Activated naive CD4-positive, alpha-beta T cell treated with anti-CD3 and anti-CD28 coated beads, Interleukin-2, amount 50 U/mL, for 72 hours (primary cell): Measurements from ENCODE around the gene TNFSF12. TPM values are rescaled to one million over a fixed set of nuclear protein-coding genes. Genes with fewer than 3 reads are reported as not detected.

ENCODE experiments used
- ATAC-seq, 2 donors: fragments of 150-1000 bp; cut with Tn5 transposase; 2 replicates each; pipeline ENCODE4 v1.10.0; 2021; ENCODE audit warnings: mild to moderate bottlenecking in 2 of 2, moderate library complexity in 2 of 2
- DNase-seq, 2 donors: peaks; one replicate each; pipeline ENCODE4 v3.0.0; 2021 to 2022; ENCODE audit warnings: low spot score in 2 of 2
- H3K27ac Mint-ChIP-seq, 2 donors: one replicate each; pipeline ENCODE4 v1.8.0; 2022; ENCODE audit warnings: mild to moderate bottlenecking in 2 of 2, mixed read lengths in 2 of 2
- H3K36me3 Mint-ChIP-seq, 2 donors: one replicate each; pipeline ENCODE4 v1.8.0; 2022; ENCODE audit warnings: mixed read lengths in 2 of 2
- H3K9me3 Mint-ChIP-seq, 2 donors: one replicate each; pipeline ENCODE4 v1.8.0; 2022; ENCODE audit warnings: mixed read lengths in 2 of 2
- total RNA-seq, 2 donors: library from RNA; stranded (reverse); gene quantifications; one replicate each; pipeline ENCODE4 v1.2.3, GENCODE V29; 2022

Gene TNFSF12
- total RNA-seq, 2 donors from 2014 or later: 16.4 to 18.9 TPM

DNA sequence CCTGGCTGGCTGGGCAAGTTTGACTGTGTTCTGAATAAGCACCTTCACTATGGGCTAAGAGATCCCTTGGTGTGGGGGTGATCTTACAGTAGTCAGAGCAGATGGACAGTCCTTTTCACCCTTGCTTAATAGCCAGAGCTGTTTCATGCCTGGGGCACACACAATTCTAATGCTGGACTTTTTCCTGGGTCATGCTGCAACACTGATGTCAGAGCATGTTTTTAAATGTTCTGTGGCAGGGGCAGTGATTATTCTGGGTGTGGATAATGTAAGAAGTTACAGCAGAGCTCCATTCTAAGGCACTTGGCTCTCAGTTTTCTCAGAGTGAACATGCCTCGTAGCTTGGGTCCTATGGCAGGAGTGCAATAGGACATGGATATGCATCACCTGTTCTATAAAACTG lies 26.6 kb downstream of the TNFSF12 start:
- peaks cover 61 to 78% of the 10 kb centered on the region in 2 donors for H3K36me3 Mint-ChIP-seq
- ATAC-seq: no peak
- no peak for DNase-seq
- peak overlapping the region; percentile 98 to 100 for H3K27ac Mint-ChIP-seq
- no peaks in the 10 kb centered on the region for H3K9me3 Mint-ChIP-seq

DNA sequence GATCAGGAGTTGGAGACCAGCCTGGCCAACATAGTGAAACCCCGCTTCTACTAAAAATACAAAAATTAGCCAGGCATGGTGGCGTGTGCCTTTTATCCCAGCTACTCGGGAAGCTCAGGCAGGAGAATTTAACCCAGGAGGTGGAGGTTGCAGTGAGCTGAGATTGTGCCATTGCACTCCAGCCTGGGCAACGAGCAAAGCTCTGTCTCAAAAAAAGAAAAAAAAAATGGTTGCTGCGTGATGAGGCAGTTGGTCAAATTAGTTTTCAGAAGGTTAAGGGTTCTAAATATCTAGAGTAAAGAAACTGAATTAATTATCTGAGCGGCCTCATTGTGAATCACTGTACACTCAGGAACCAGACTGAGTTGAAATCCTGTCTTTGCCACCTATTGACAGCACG lies 27.1 kb downstream of the TNFSF12 start:
- Mint-ChIP-seq H3K27ac (peak overlapping the region; percentile 98 to 100), H3K9me3 (no peaks in the 10 kb centered on the region), H3K36me3 (peaks cover 60 to 82% of the 10 kb centered on the region in 2 donors)
- ATAC-seq (no peak), DNase-seq (no peak)

DNA sequence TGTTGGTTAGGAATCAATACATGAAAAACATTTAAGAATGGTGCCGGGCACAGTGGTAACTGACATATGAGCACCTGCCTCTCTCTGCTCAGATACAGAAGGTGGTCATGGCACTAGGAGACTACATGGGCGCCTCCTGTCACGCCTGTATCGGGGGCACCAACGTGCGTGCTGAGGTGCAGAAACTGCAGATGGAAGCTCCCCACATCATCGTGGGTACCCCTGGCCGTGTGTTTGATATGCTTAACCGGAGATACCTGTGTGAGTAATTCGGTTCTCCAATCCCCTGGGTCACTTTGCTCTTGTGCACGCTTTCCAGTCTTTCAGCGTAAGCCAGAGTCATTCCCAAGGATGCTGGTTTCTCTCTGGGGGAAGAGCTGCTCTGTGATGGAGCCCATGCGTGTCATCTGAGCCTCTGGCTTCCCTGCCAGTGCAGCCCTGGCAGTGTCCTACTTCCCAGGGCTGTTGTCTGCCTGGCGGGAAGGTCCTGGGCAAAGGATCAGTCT lies 27.6 kb downstream of the TNFSF12 start:
- Mint-ChIP-seq H3K9me3 (no peaks in the 10 kb centered on the region), H3K27ac (peak overlapping the region; percentile 98 to 100), H3K36me3 (peaks cover 56 to 87% of the 10 kb centered on the region in 2 donors)
- DNase-seq: no peak
- ATAC-seq: no peak

DNA sequence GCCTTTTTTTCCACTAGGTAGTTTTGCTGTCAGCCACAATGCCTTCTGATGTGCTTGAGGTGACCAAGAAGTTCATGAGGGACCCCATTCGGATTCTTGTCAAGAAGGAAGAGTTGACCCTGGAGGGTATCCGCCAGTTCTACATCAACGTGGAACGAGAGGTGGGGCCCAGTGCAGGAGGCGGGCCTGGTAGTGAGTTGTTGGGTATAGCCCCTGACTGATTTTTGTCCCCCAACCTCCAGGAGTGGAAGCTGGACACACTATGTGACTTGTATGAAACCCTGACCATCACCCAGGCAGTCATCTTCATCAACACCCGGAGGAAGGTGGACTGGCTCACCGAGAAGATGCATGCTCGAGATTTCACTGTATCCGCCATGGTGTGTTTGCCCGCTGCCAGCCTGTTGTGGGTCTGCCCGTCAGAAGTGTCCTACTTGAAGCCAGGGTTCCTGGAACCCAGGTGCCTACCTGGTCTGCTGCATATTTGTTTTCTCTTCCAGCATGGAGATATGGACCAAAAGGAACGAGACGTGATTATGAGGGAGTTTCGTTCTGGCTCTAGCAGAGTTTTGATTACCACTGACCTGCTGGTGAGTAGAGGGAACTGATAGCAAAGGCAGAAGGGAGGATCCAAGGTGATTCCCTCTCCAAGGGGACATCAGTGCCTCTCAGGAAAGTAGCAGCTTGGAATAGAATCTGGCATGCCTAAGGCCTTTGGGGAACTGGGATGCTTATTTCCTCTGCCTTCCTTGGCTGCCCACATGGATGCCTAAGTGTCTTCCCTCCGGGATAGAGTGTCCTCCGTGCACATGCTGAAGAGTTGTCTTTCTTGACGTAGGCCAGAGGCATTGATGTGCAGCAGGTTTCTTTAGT lies 28.7 kb downstream of the TNFSF12 start:
- no peaks in the 10 kb centered on the region for H3K9me3 Mint-ChIP-seq
- no peak for DNase-seq
- H3K27ac Mint-ChIP-seq: peak overlapping the region; percentile 98 to 100
- ATAC-seq: no peak
- peaks cover 54 to 86% of the 10 kb centered on the region in 2 donors for H3K36me3 Mint-ChIP-seq

DNA sequence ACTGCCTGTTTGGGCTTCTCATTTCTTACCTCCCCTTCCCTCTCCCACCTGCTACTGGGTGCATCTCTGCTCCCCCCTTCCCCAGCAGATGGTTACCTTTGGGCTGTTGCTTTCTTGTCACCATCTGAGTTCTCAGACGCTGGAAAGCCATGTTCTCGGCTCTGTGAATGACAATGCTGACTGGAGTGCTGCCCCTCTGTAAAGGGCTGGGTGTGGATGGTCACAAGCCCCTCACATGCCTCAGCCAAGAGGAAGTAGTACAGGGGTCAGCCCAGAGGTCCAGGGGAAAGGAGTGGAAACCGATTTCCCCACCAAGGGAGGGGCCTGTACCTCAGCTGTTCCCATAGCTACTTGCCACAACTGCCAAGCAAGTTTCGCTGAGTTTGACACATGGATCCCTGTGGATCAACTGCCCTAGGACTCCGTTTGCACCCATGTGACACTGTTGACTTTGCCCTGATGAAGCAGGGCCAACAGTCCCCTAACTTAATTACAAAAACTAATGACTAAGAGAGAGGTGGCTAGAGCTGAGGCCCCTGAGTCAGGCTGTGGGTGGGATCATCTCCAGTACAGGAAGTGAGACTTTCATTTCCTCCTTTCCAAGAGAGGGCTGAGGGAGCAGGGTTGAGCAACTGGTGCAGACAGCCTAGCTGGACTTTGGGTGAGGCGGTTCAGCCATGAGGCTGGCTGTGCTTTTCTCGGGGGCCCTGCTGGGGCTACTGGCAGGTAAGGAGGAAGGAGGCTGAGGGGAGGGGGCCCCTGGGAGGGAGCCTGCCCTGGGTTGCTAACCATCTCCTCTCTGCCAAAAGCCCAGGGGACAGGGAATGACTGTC lies 30.4 kb downstream of the TNFSF12 start, which contains the start of gene CD68:
Gene CD68, plus strand, starts transcription at position 638 of the 833 bp plus-strand sequence. Its CDS starts 40 bp downstream, at position 678.
- Mint-ChIP-seq H3K9me3 (no peaks in the 10 kb centered on the region), H3K36me3 (peaks cover 49 to 73% of the 10 kb centered on the region in 2 donors)
- peak; percentile 65 to 77 for DNase-seq

DNA sequence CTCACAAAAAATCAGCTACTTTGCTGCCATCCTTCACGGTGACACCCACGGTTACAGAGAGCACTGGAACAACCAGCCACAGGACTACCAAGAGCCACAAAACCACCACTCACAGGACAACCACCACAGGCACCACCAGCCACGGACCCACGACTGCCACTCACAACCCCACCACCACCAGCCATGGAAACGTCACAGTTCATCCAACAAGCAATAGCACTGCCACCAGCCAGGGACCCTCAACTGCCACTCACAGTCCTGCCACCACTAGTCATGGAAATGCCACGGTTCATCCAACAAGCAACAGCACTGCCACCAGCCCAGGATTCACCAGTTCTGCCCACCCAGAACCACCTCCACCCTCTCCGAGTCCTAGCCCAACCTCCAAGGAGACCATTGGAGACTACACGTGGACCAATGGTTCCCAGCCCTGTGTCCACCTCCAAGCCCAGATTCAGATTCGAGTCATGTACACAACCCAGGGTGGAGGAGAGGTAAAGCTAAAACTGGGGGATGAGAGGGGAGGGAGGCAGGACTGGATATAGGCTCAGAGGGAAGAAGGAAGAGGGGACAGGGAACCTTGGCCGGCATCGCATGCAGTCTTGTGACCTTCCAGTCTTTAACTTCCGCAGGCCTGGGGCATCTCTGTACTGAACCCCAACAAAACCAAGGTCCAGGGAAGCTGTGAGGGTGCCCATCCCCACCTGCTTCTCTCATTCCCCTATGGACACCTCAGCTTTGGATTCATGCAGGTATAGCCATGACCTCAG lies 31.2 kb downstream of the TNFSF12 start:
- ATAC-seq (peak; percentile 0 to 11), DNase-seq (peak in 1 of 2 donors; percentile 76)
- H3K36me3 Mint-ChIP-seq: peaks cover 49 to 73% of the 10 kb centered on the region in 2 donors
- H3K27ac Mint-ChIP-seq: peak overlapping the region; percentile 88 to 100
- no peaks in the 10 kb centered on the region for H3K9me3 Mint-ChIP-seq

More for the DNA sequence above, 30.4 kb downstream of the TNFSF12 start, which contains the start of gene CD68:
- peak; percentile 52 to 76 for ATAC-seq
- H3K27ac Mint-ChIP-seq: peak within 1 kb of the TSS; percentile 88 to 100

DNA sequence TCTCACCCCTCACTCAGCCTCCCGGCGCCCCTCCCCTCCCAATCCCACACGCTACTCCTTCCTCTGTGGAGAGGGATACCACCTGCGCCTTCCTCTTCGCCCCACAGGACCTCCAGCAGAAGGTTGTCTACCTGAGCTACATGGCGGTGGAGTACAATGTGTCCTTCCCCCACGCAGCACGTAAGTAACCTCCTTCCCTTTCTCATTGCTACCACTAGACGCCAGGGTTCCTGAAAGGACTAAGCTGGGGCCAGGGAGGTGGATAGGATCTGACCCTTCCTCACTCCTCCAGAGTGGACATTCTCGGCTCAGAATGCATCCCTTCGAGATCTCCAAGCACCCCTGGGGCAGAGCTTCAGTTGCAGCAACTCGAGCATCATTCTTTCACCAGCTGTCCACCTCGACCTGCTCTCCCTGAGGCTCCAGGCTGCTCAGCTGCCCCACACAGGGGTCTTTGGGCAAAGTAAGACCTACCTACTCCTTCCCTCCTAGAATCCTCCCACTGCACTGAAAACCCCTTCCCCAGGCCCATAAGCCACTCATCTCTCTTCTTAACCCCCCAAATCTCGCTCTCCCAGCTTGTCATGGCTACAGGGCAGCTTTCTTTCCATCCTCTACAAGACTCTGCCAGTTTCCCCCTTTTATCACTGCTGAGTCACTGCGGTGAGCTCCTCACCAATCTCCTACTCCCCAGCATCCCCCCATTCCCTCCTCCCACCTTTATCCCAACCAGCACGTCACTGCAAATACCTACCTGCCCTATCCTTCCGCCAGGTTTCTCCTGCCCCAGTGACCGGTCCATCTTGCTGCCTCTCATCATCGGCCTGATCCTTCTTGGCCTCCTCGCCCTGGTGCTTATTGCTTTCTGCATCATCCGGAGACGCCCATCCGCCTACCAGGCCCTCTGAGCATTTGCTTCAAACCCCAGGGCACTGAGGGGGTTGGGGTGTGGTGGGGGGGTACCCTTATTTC lies 32.0 kb downstream of the TNFSF12 start:
- Mint-ChIP-seq H3K27ac (peak overlapping the region; percentile 88 to 100), H3K36me3 (peaks cover 46 to 71% of the 10 kb centered on the region in 2 donors), H3K9me3 (no peaks in the 10 kb centered on the region)
- no peak for DNase-seq
- no peak for ATAC-seq

DNA sequence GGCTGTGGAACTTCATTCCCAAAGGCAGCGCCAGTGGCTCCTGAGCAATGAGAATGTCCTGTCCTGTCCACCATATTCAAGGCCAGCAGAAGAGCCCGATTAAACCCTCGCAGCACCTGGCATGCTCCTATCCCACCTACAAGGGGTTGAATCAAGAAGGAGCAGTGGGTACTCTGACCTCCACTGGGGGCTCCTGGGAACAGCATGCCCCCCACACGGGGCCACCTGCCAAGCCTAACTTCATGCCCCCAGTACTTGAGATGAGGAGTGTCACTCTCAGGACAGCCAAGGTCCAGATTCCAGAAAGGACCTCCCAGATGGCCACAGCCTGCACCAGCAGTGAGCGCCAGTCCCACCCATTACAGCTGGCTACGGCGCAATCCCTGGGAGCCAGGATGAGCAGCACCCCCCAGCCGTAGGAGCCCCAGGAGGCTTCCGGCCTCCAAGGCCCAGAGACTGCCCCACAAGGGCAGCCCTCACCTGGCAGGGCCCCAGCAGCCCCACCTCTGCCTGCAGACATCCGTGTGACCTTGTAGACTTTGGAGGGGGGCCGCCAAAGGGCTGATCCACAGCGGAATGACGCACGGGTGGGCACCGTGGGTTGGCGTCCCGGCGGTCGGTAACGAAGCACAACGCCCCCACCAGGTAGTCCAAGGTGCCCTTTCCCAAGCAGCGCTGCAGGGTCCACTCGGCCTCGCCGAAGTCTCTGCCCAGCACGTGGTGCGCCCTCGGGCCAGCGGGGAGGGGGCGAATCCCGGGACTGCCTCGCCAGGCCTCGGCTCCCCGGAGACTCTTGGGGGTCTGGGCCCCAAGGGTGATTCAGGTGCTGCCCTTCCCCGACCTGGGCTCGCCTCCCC lies 33.8 kb downstream of the TNFSF12 start:
- Mint-ChIP-seq H3K27ac (peak overlapping the region; percentile 91 to 98), H3K36me3 (peaks cover 33 to 55% of the 10 kb centered on the region in 2 donors), H3K9me3 (no peaks in the 10 kb centered on the region)
- no peak for ATAC-seq
- no peak for DNase-seq

DNA sequence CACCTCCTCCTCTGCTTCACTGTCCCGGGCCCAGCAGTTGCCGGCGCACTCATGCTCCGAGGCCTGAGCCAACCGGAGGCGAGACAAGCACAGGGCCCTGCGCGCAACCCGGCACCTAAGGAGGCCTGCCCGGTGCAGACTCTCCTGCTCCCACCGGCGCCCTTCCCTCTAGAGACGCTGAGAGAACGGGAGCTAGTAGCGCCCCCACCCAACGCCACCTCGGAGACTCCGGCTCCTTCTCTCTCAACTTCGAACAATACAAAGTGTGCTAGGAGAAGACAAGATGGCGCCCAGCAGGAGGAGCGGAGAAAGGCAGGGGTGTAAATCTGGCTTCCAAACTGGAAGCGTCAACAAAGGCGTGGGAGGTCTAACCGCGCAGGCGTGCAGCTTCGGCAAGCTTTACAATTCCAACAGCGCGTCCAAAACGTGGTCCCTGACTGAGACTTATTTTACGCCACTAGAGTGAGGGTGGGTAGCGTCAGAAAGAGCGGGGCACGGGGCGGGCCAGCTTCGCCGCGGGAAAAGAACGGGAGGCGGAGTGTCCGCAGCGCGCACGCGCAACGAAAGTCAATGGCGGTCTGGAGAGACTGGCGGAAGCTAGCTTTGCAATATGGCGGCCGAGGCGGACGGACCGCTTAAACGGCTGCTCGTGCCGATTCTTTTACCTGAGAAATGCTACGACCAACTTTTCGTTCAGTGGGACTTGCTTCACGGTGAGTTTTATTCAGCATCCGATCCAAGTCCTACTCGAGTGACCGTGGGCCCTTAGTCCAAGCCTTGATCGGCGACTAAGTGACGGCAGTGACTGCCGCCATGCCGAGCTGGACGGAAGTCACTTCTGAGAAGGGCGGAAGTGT lies 34.6 kb downstream of the TNFSF12 start, which contains the start of gene MPDU1:
Gene MPDU1, plus strand, starts transcription at position 600 of the 857 bp plus-strand sequence. Its CDS starts 11 bp downstream, at position 611.
- H3K36me3 Mint-ChIP-seq: peaks cover 30 to 48% of the 10 kb centered on the region in 2 donors

DNA sequence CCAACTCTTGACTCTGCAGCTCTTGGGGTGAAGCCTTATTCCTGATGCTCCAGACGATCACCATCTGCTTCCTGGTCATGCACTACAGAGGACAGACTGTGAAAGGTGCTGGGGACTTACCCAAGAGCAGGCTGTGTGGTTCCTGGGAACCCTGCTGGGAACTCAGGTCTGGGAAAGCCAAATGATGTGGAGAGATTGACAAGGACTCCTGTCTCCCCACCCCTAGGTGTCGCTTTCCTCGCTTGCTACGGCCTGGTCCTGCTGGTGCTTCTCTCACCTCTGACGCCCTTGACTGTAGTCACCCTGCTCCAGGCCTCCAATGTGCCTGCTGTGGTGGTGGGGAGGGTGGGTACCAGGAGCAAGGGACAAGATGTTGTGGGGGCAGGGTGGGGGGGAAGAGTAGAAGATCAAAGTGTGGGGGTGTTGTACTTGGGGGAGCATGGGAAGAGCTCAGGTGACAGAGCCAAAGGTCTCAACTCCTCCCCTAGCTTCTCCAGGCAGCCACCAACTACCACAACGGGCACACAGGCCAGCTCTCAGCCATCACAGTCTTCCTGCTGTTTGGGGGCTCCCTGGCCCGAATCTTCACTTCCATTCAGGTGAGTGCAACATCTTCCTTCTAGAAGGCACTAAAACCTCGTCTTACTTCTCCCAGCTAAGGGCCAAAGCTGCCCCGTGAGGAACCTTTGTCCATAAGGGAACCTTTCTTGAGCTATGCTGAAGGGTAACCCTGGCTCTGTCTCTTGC lies 38.0 kb downstream of the TNFSF12 start:
- Mint-ChIP-seq H3K27ac (peak overlapping the region; percentile 36 to 44), H3K9me3 (no peaks in the 10 kb centered on the region), H3K36me3 (peaks cover 28 to 30% of the 10 kb centered on the region in 2 donors)
- no peak for ATAC-seq
- DNase-seq: no peak

More for the DNA sequence above, 34.6 kb downstream of the TNFSF12 start, which contains the start of gene MPDU1:
- DNase-seq: peak; percentile 93 to 97
- Mint-ChIP-seq H3K9me3 (no peaks in the 10 kb centered on the region), H3K27ac (peak within 1 kb of the TSS; percentile 91 to 98)
- peak; percentile 61 to 74 for ATAC-seq

DNA sequence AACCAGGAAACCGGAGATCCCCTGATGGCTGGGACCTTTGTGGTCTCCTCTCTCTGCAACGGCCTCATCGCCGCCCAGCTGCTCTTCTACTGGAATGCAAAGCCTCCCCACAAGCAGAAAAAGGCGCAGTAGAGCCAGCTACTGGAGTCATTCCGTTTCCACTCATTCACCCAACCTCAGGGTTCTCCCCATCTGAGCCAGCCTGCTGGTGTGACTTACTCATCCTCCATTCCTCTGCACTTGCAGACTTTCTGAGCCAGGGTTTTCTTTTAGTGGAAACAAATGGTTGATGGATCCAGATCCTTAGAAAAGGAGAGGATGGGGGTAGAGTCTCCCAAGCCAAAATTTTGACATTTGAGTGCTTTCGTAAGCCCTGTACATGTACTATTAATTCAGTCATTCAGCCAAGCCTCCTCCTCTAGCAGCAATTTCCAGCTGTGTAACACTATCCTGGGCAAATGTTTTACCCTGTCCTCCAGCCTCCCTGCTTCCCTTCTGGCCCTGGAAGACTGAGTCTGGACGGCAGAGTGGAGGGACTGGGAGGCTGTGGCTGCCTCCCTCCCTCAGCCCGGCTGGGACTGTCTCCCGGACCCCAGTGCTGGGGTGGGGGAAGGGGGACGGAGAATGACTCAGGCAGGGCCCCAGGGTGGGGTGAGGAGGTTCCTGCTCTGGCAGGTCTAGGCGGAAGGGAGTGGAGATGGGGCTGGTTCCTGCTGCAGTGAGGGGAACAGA lies 38.7 kb downstream of the TNFSF12 start:
- ATAC-seq (no peak), DNase-seq (no peak)
- Mint-ChIP-seq H3K27ac (peak overlapping the region; percentile 36 to 44), H3K36me3 (peaks cover 22 to 24% of the 10 kb centered on the region in 2 donors), H3K9me3 (no peaks in the 10 kb centered on the region)

DNA sequence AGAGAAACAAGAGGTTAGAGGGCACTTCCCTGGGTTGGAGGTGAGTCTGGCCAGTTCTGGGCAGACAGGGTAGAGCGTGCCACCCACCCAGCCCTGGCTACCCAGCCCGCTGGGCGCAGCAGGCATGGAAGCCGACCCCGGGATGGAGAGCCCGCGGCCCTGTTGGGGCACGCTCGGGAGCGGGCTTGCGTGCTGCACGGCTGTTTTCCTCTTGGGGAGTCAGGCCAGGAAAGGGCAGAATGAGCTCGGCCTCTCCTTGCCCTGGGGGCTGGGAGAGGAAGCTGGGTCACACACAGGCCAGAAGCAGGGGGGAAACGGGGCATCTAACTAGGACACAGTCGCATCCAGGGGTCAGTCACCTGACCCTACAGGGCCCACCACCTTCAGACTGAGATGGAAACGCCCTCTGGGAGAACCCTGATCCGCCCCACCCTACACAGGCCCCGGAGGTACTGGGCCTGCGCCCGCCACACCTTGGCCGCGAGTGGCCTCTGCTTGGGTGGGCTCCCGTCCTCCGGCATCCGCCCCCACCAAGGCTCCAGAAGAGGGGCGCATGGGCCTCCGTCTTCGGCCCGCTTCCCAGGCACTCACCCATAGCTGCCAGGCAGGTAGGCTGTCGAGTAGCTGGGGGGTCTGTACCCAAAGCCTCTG lies 39.8 kb downstream of the TNFSF12 start:
- H3K27ac Mint-ChIP-seq: peak overlapping the region in 1 of 2 donors; percentile 44
- DNase-seq (no peak), ATAC-seq (peak in 1 of 2 donors; percentile 1)
- H3K36me3 Mint-ChIP-seq: peaks cover 20 to 22% of the 10 kb centered on the region in 2 donors
- H3K9me3 Mint-ChIP-seq: no peaks in the 10 kb centered on the region
